GM12891 (cell line): ENCODE measurements around the gene LRCH1.

ENCODE experiments used
- POLR2A ChIP-seq: IDR thresholded peaks from 2 replicates; pipeline ENCODE4 v1.6.1; 2011; ENCODE audit warnings: low read depth, low read length, control low read depth
- POLR2AphosphoS5 ChIP-seq: IDR thresholded peaks from 2 replicates; pipeline ENCODE4 v1.6.1; 2011; ENCODE audit warnings: low read depth, low read length, control low read depth
- POU2F2 ChIP-seq: IDR thresholded peaks from 2 replicates; pipeline ENCODE4 v1.6.1; 2011; ENCODE audit warnings: low read depth, mild to moderate bottlenecking, control low read depth, low read length, moderate library complexity

GRCh38 chr13:46736541-46737310 is 183.8 kb downstream of the LRCH1 start:
- TF ChIP-seq POLR2AphosphoS5 (no peak), POLR2A (no peak), POU2F2 (no peak)
